Left renal pelvis (tissue), 4 donors: Measurements from ENCODE around the gene GLI3. TPM values are rescaled to one million over a fixed set of nuclear protein-coding genes. Genes with fewer than 3 reads are reported as not detected.
A peak's percentile ranks its signal among the peaks of the same experiment; 100 is the strongest.

Source experiments
- DNase-seq, 4 donors: peaks; one replicate each; pipeline ENCODE4 v3.0.0-alpha.2; 2013; ENCODE audit warnings: low read depth in 4 of 4, low spot score in 3 of 4
- polyA plus RNA-seq, 4 donors: library from polyadenylated mRNA; unstranded; fragments of 120-200 nt; gene quantifications; one replicate each; pipeline ENCODE4 v1.2.1, GENCODE V29; 2013; ENCODE audit not compliant: insufficient read length in 4 of 4

Gene GLI3
- polyA plus RNA-seq, 4 donors: 14.8 to 33.7 (median 16.5) TPM

- no peak for DNase-seq
These were observed 177.7 kb downstream of the GLI3 start for GRCh38 chr7:42059275-42059674.

- DNase-seq: no peak
These were observed 179.7 kb downstream of the GLI3 start for GRCh38 chr7:42057331-42057730.

DNA sequence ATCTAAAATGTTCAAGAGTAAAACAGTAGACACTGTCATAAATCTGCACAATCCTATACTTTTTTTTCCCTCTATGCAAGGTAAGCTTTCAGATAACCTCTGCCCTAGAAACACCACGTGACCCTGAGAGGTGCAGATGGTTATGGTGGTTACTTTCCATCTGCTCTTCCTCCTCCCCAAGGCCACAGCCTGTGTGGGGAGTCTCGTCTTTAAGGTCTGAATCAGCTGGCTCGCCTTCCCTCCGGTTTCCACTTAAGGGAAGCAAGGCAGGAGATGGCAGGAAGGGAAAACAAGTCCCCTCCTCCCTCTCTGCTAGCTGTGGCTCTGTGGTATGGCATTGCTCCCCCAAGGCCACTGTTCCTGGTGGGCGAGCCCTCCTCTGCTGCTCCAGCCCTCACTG lies 181.8 kb downstream of the GLI3 start:
- no peak for DNase-seq

DNA sequence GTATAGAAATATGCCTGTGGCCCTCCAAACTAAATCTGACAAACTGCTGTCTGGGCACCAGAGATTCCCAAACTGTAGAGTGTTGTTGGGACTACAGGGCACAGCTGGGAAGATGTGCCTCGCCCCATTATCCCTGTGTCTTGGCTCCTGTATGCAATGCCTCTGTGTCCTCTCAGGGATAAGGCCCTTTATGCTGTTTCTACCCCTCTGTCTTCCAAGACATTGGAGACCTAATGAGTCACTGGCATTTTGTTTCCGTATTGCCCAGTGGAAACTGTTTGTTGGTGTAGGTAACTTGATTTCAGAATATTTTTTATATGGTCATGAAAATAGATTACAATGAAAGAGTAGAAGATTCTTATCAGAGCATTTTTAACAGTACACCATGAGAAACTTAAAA lies 183.2 kb downstream of the GLI3 start:
- no peak for DNase-seq

DNA sequence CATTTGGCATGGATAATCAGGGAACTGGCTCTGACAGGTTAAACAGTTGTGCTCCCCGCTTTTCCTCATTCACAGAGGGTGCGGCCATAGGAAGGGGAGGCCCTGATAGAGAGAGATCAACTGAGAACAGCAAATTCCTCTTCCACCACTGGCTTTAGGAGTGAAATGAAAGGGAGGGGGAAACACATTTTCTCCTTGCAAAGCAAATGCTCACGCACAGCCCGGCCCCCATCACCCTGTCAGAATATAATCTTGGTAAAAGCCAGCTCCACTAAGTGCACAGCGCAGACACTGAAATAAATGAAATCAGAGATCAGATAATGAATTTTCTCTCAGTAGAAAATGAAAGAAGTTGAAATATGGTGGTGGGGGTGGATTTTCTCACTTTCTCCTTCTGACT lies 187.2 kb downstream of the GLI3 start:
- DNase-seq: no peak

GRCh38 chr7:42046483-42046882 lies 190.5 kb downstream of the GLI3 start:
- no peak for DNase-seq

- no peak for DNase-seq
These were observed 191.0 kb downstream of the GLI3 start for GRCh38 chr7:42045961-42046360.

- DNase-seq: no peak
These were observed 197.1 kb downstream of the GLI3 start for GRCh38 chr7:42039921-42040320.

GRCh38 chr7:42035210-42035609 lies 201.8 kb downstream of the GLI3 start:
- no peak for DNase-seq

DNA sequence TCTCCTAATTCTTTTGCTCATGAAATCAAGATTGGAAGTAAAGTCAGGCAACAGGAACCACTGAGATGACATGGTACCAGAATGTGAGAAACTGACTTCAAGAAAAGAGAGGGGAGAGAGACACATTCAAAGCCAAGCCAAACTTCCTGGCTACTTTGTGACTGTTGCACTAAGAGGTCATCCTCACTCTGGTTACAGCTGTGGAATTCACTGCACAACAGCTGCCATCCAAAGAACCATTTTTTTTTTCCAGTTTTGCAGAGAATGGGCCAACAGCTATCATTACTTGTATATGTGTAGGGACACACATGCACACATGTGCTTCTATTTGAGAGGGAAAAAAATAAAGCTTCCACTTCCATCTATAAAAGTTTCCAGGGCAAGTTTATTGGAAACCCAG lies 203.5 kb downstream of the GLI3 start:
- DNase-seq: no peak

DNA sequence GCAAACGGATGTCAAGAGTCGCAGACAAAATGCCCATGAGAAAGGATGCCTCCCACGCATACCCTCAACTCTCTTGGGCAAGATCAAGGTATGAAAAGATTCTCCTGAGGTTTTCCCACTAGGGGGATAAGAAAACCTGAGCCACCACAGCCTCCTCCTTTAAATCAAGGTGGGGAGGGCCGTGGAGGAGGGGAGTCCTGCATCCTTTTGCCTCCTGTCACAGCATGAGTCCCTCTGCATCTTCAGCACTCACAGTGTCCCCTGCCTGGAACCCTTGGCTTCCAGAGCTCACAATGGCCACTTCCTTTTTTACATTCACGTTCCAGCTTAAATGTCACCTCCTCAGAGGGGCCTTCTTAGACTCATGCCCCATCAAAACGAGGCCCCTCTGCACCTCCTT lies 207.6 kb downstream of the GLI3 start:
- DNase-seq: no peak

DNA sequence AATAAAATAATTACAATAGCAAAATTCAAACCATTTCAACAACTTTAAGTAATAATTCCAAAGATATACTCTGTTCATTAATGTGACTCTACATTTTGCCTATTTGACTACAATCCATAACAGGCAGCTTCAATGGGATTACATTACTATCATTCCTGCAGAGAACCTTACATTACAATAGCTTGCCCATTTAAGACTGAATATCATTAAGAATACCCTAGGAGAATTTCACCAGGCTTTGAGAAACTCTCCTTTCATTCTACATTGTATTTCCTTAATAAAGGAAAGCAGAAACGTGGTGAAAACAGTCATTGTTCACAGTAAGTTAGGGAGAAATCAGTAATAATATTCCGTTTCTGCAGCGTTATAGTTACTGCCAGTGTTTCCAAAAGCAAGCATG lies 209.5 kb downstream of the GLI3 start:
- no peak for DNase-seq

GRCh38 chr7:42026622-42027197 lies 210.3 kb downstream of the GLI3 start:
- DNase-seq: no peak

DNA sequence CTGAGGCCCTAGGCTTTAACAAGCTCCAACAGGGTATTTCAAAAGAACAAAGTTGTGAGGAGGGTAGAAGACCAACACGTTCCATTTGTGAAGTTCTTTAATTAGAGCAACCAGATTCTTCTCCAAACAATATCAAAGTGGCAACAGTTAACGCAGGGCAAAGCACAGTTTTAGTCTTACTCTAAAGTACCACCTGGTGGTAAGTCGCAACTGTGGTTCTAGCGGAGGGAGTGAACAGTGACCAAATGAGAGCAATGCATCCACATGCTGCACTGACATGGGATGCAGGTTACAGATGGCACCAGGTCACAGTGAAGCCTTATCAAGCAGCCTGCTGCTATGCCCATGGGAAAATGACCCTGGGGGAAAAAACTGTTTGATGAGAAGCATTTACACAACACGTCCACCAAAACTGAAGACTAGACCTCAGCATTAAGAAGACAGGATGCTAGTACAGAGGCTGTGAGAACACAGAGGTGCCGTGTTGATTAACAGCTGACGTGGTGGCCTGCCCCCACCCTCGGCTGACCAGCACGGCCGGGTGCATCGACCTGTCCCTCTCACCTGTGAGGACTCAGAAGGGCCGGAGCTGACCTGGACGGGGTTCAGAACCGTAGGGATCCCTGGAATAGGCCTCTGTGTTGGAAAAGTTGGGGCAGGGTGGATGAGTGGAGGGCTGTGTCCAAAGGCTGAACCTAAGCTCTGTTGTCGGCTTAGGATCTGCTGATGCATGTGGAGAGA lies 211.2 kb downstream of the GLI3 start:
- no peak for DNase-seq

DNA sequence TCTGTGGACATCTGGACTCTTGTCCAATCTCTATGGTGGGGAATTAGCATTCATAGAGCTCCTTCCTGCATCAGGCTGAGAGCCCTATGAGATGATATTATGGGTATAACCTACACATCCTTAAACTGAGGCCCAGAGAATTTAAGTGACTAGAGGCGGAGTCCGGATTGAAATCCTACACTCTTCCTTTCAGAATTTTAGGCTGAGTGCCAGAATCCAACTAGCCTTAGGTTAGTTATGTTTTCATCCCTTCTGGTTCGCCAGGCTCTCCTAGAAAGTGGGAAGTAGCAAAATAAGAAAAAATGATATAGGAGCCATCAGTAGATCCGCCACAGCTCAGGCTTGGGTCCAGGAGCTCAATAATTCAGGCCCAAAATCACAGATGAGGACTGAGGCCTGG lies 212.5 kb downstream of the GLI3 start:
- DNase-seq: no peak

DNA sequence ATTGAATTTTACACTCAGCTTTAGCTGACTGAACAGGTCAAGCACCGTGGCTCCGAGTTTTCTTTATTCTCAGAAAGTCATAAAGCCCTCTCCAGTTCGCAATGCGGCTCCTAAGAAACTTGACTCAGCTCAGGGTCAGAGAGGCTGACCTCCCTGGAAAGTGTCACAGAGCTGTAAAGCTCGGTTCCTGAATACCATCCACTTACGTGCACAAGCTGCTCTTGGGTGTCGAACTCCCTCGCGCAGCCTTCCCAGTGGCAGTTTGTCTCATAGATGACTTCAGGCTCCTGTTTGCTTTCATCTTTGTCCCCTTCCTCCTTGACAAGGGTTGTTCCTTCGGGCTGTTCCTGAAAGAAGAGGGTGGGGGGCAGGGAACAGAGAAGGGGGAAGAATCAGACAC lies 213.7 kb downstream of the GLI3 start:
- DNase-seq: peak in 1 of 4 donors; percentile 25

- DNase-seq: no peak
These were observed 214.2 kb downstream of the GLI3 start for GRCh38 chr7:42022791-42023190.

DNA sequence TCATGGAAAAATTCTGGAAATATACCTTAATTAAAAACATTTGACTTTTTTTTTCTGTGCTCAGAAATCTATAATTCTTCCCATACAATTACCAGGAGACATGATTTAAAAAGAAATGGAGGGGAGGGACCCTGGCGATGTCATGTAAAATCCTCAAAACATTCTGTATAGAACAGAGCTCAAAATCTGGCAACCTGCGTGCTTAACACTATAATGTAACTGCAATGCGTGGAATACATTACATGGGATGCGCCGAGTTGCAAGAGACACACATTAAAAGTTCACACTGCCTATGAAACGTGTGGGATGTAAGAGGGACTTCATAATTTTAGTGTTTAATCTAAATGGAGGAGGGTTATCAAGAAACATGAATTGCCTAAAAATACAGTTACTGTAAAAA lies 215.0 kb downstream of the GLI3 start:
- no peak for DNase-seq

GRCh38 chr7:42021631-42022030 lies 215.4 kb downstream of the GLI3 start:
- no peak for DNase-seq

DNA sequence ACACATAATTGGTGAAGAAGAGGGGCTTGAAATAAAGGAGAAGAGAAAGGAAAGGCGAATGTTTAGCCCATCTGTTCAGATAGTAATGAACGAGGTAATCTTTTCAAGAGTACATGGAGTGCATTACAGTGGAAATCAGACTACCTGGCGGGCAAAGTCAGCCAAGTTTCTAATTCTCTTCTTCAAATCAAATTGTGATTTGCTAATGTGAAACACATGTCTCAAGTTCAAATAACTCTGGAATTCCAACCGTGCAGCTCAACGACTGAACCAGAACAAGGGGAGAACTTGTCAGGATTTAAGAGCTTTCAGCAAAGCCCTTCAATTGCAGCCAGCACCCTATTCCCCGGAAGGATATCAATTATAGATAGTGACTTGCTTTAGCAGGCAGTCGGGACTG lies 216.9 kb downstream of the GLI3 start:
- peak in 1 of 4 donors; percentile 19 for DNase-seq

DNA sequence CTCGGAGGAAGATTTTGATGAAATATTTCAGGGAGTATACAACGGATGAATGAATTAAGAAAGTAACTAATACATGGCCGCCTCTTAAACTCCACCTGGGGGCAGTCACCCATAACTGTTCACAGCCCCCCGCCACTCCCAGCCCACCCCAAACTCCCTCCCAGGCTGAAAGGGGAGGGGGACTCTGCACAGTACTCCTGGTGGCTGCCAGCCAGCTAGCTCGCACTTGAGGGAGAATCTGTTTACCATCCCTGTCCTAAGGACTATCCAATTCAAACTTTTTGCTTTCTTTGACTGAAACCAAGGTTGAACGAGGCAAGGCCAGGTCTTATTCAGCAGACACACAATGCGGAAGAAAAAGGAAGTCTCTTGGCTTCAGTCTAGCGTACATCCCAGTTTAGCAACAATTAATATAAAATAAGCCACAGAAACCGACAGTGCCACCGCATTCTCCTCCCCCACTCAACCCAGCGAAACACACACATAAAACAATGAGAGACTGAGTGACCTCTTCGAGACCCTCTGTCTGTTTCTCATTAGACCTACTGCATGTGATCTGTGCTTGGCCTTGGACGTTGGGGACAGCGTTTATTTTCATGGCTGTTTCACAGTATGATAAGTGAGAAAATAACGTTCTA lies 219.5 kb downstream of the GLI3 start:
- DNase-seq: no peak

DNA sequence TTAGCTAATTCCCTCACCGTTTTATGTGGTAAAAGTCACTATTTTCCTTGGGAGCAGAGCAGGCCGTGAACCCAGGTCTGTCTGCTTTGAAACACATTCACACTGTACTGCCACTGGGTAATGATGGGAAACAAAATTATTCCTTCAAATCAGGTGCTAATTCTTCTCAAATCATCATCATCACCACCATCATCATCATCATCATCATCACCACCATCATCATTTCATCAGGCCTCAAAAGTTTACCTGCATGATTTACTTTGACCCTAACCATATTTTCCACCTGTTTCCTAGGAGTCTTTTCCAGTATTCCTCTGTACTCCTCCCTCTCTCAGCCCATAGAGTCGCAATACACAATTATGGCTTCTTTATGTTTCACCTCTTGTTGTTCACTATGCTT lies 220.5 kb downstream of the GLI3 start:
- no peak for DNase-seq
